GM12873 (cell line): ENCODE measurements around the gene COMTD1.

ENCODE experiments used
- TF ChIP-seq, protein P1 (sequence below): IDR thresholded peaks from 2 replicates; pipeline ENCODE4 v1.5.1; 2012; ENCODE audit warnings: low read depth, mild to moderate bottlenecking, moderate library complexity, low read length, control low read depth; ENCODE audit not compliant: insufficient read depth; ENCODE audit errors: missing control alignments

The COMTD1 gene

GRCh38 chr10:75228834-75229233, 6.9 kb downstream of the COMTD1 start:
- TF ChIP-seq, protein P1, sequence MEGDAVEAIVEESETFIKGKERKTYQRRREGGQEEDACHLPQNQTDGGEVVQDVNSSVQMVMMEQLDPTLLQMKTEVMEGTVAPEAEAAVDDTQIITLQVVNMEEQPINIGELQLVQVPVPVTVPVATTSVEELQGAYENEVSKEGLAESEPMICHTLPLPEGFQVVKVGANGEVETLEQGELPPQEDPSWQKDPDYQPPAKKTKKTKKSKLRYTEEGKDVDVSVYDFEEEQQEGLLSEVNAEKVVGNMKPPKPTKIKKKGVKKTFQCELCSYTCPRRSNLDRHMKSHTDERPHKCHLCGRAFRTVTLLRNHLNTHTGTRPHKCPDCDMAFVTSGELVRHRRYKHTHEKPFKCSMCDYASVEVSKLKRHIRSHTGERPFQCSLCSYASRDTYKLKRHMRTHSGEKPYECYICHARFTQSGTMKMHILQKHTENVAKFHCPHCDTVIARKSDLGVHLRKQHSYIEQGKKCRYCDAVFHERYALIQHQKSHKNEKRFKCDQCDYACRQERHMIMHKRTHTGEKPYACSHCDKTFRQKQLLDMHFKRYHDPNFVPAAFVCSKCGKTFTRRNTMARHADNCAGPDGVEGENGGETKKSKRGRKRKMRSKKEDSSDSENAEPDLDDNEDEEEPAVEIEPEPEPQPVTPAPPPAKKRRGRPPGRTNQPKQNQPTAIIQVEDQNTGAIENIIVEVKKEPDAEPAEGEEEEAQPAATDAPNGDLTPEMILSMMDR = no peak

DNA sequence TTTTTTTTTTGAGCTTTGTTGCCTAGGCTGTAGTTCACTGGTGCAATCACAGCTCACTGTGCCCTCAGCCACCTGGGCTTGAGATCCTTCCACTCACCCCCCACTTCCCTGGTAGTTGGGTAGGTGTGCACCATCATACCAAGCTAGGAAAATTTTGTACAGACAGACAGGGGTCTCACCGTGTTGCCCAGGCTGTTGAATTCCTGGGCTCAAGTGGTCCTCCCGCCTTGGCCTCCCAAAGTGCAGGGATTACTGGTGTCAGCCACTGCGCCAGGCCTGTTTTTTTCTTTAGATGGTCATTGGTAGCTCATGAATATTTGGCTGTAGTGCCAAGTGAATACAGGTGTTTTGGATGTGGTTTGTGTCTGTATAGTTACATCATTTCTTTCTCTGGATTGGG, 7.5 kb downstream of the COMTD1 start:
- TF ChIP-seq, protein P1 = no peak

- TF ChIP-seq, protein P1 = no peak
Measured at GRCh38 chr10:75226656-75227055, 9.1 kb downstream of the COMTD1 start.

DNA sequence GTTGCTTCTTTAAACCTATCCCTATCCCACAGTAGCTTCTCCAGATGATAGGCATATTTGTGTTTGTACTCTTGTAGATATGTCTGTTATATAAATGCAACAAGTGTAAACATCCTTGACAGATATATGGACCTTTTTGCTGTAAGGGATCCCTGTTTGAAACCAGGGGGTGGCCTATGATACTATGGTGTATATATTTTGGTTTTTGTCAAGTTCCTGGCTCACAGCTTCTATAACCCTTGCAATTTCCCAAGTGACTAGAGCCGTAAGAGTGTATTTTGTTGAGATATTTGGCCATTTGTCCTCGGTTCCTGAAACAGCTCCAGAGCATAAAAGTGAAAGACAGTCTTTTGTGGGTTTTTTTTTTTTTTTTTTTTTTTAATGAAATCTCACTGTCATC, 9.7 kb downstream of the COMTD1 start:
- TF ChIP-seq, protein P1 = no peak

DNA sequence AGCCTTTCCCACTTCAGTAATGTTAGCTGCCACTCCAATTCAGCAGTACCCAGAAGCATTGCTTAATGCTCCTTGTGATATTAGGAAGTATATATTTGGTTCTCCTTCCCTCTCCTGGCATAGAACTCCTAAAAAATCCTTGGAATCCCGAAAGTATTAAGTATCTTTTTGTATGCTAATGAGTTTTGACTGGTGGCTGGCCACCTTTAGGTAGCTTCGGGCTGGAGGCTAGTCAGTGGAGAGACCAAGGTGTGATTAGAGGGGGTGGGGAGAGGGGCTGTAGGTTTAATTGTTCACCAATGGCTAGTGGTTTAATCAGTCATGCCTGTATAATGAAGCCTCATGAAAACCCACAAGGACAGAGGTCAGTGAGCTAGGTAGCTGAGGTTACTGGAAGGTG, 12.2 kb downstream of the COMTD1 start:
- TF ChIP-seq, protein P1 = no peak

DNA sequence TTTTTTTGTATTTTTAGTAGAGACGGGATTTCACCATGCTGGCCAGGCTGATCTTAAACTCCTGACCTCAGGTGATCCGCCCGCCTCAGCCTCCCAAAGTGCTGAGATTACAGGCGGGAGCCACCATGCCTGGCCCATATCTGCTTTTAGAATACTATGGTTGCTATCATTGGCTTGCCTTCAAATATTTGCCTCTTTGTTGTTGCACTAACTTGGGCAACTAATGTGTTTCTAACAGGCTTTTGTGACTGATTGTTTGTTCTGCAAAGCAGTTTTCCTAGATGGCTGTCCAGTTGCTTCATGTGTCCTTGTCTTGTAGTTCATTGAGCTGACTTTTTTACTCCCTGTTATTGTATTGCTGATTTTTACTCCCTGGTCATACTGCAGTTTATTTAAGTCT, 15.5 kb downstream of the COMTD1 start:
- TF ChIP-seq, protein P1 = no peak

GRCh38 chr10:75212343-75212742, 23.4 kb downstream of the COMTD1 start:
- TF ChIP-seq, protein P1 = no peak

DNA sequence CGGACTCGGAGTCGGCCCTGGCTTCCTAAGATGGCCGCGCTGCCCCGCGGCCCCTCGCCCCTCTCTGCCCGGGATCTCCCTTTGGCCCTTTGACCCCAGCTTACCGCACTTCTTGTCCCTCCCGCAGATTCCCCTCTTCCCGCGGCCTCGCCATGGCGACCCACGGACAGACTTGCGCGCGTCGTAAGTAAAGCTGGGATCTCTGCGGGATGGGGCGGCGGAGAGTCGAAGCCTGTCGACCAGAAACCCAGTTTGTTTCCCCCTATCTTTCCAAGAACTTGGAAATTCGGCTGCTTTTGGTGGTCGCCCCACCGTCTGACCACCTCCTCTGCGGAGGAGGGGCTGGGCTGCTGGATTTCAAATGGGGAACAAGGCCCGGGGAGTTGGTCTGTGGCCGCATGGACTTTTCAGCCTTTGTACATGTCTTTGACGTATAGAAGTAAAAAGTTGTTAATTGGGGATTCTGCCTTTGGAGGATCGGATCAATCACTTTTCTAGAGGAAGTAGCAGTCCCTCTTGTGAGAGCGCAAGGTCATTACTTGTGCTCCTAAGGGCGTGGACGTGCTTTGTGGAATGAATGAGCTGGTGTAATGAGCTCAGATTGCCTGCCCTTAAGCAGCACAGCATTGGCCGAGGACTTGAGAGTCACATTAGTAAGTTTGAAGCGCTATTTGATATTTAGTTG, 24.6 kb downstream of the COMTD1 start:
- TF ChIP-seq, protein P1 = no peak
